ENCODE results near the gene RILP.

The RILP gene

GRCh38 chr17:1629504-1630310 is 20.0 kb downstream of the RILP start:
- peak in 25 of 56 donors; percentile 12 to 56 (median 32) for DNase-seq

GRCh38 chr17:1628856-1629503 is 20.7 kb downstream of the RILP start:
- DNase-seq: peak in 55 of 56 donors; percentile 74 to 98 (median 94)

GRCh38 chr17:1627982-1628855 is 21.4 kb downstream of the RILP start, which contains the start of gene SLC43A2:
SLC43A2 (minus strand) TSS chr17:1628834; CDS start chr17:1627874, 960 bp downstream.
- peak in 53 of 56 donors; percentile 50 to 91 (median 77) for DNase-seq

- peak in 12 of 56 donors; percentile 20 to 42 (median 32) for DNase-seq
Observed at GRCh38 chr17:1627182-1627981, 22.3 kb downstream of the RILP start.

- DNase-seq: no peak
Observed at GRCh38 chr17:1626333-1626732, 23.3 kb downstream of the RILP start.

GRCh38 chr17:1625581-1625980 is 24.1 kb downstream of the RILP start:
- no peak for DNase-seq

- no peak for DNase-seq
Observed at GRCh38 chr17:1625053-1625452, 24.6 kb downstream of the RILP start.

GRCh38 chr17:1624650-1625049 is 25.0 kb downstream of the RILP start:
- DNase-seq: no peak

GRCh38 chr17:1623057-1623630 is 26.5 kb downstream of the RILP start:
- DNase-seq: no peak

GRCh38 chr17:1621273-1621954 is 28.3 kb downstream of the RILP start:
- DNase-seq: no peak

- no peak for DNase-seq
Observed at GRCh38 chr17:1620486-1620885, 29.2 kb downstream of the RILP start.

GRCh38 chr17:1617620-1618174 is 32.0 kb downstream of the RILP start:
- DNase-seq: no peak

- DNase-seq: no peak
Observed at GRCh38 chr17:1616101-1616500, 33.6 kb downstream of the RILP start.

GRCh38 chr17:1612400-1612799 is 37.3 kb downstream of the RILP start:
- DNase-seq: no peak

GRCh38 chr17:1611715-1612114 is 38.0 kb downstream of the RILP start:
- DNase-seq: no peak

- no peak for DNase-seq
Observed at GRCh38 chr17:1608676-1609075, 41.0 kb downstream of the RILP start.

- DNase-seq: no peak
Observed at GRCh38 chr17:1607971-1608320, 41.7 kb downstream of the RILP start.

- DNase-seq: no peak
Observed at GRCh38 chr17:1606352-1606985, 43.2 kb downstream of the RILP start.

Data from amygdala (tissue), 56 donors.